Body of pancreas (tissue), 4 donors: ENCODE results near the gene P2RX6. TPM values are rescaled to one million over a fixed set of nuclear protein-coding genes. Genes with fewer than 3 reads are reported as not detected.
"Not testable (repeated sequence)": the region's sequence is repeated elsewhere in the genome, so short reads cannot be mapped to it uniquely, and the experiment has no call there.

Source experiments
- ATAC-seq: fragments of 150-250 bp; one replicate; pipeline ENCODE4 v1.9.1; 2016
- DNase-seq, 4 donors: peaks; one replicate each; pipeline ENCODE4 v3.0.0-alpha.2; 2019
- H3K27ac ChIP-seq, 4 donors: fragments of 200-600 bp; sonication (generic); 1 replicate in 3 of 4; 2 replicates in 1 of 4; pipeline versions ENCODE4 v1.5.1 to v1.6.1; 2016 to 2019; ENCODE audit warnings: mild to moderate bottlenecking in 1 of 4, mixed read lengths in 1 of 4, moderate library complexity in 1 of 4
- H3K27me3 ChIP-seq, 2 donors: fragments of 200-600 bp; sonication (generic); one replicate each; pipeline ENCODE4 v1.6.0; 2016; ENCODE audit warnings: mild to moderate bottlenecking in 1 of 2
- H3K36me3 ChIP-seq, 2 donors: fragments of 200-600 bp; sonication (generic); replicated peaks in 1 of 2; 2 replicates each; pipeline ENCODE4 v1.5.1; 2016; ENCODE audit warnings: low read depth in 2 of 2; ENCODE audit not compliant: insufficient read depth in 1 of 2
- H3K4me1 ChIP-seq: fragments of 200-600 bp; sonication (generic); one replicate; pipeline ENCODE4 v1.6.0; 2016
- H3K4me3 ChIP-seq, 2 donors: fragments of 200-600 bp; sonication (generic); 1 replicate in 1 of 2; 2 replicates in 1 of 2; pipeline ENCODE4 v1.5.1; 2016 to 2019
- H3K9me3 ChIP-seq, 3 donors: fragments of 200-600 bp; sonication (generic); 1 replicate in 2 of 3; 2 replicates in 1 of 3; pipeline ENCODE4 v1.5.1; 2016
- CTCF ChIP-seq, 7 experiments: fragments of 450-650 bp in 4 of 7; fragments of 200-600 bp in 3 of 7; sonication (generic) in 3 of 7; IDR thresholded peaks; one replicate each; pipeline ENCODE4 v1.5.1; 2016 to 2019; ENCODE audit warnings: antibody characterized with exemption in 7 of 7
- POLR2A ChIP-seq, 3 donors: fragments of 450-650 bp; IDR thresholded peaks; one replicate each; pipeline ENCODE4 v1.6.1; 2016; ENCODE audit warnings: antibody characterized with exemption in 3 of 3, mild to moderate bottlenecking in 2 of 3
- WGBS, 2 donors: methylation state at CpG; one replicate each; pipeline ENCODE4 v1.1.5; 2017; 5-methylcytosine and 5-hydroxymethylcytosine counted together
- intact Hi-C: fragments of 100-400 bp; cut with DNase I; formaldehyde crosslinking; loops from one replicate; pipeline ENCODE4 v1.15.1; 2023
- total RNA-seq, 2 donors: library from RNA; depleted of rRNA; stranded (reverse); fragments of >200 nt; gene quantifications; one replicate each; pipeline ENCODE4 v1.1.0, GENCODE V29; 2016

Gene P2RX6
- total RNA-seq, 2 donors from 2014 or later, result not detected

GRCh38 chr22:21045585-21046294, 30.8 kb downstream of the P2RX6 start, which contains the start of gene LRRC74B:
Gene LRRC74B (plus strand): TSS chr22:21045946. CDS start chr22:21045987, 41 bp downstream.
- intact Hi-C loops, result no loop called here
- Histone ChIP-seq H3K9me3 (no peaks in the 10 kb centered on the region), H3K27ac (peak within 1 kb of the TSS in 1 of 4 donors; percentile 50), H3K4me3 (no peak within 1 kb of the TSS), H3K27me3 (no peaks in the 10 kb centered on the region), H3K36me3 (no peaks in the 10 kb centered on the region), H3K4me1 (peaks cover 18% of the 10 kb centered on the region)
- DNase-seq (peak; percentile 87 to 92 (median 91)), ATAC-seq (peak; percentile 97)
- 8% methylated on average over 47 of the region's 47 CpGs; no CpG with 5 or more reads in 1 of the 2 donors for WGBS, 2 donors
- TF ChIP-seq POLR2A (IDR thresholded peaks at IDR 0.05) (no peak), CTCF (IDR thresholded peaks at IDR 0.05) (no peak)

GRCh38 chr22:21047035-21047661, 32.2 kb downstream of the P2RX6 start:
- TF ChIP-seq CTCF (IDR thresholded peaks at IDR 0.05) (no peak), POLR2A (IDR thresholded peaks at IDR 0.05) (no peak)
- peaks cover 18% of the 10 kb centered on the region for H3K4me1 ChIP-seq
- H3K27me3 ChIP-seq, result no peaks in the 10 kb centered on the region
- ATAC-seq, result no peak
- H3K36me3 ChIP-seq, result no peaks in the 10 kb centered on the region
- no peaks in the 10 kb centered on the region for H3K9me3 ChIP-seq
- WGBS, 2 donors, result 80 to 86% methylated on average over 12 to 14 of the region's 14 CpGs
- DNase-seq, result no peak
- H3K4me3 ChIP-seq, result no peak overlapping the region
- H3K27ac ChIP-seq, result no peak overlapping the region
- intact Hi-C loops, result no loop called here

- Histone ChIP-seq H3K9me3 (no peaks in the 10 kb centered on the region), H3K27ac (no peak overlapping the region), H3K4me3 (no peak overlapping the region), H3K4me1 (peaks cover 18% of the 10 kb centered on the region), H3K27me3 (no peaks in the 10 kb centered on the region), H3K36me3 (no peaks in the 10 kb centered on the region)
- no peak for TF ChIP-seq POLR2A (IDR thresholded peaks at IDR 0.05)
- TF ChIP-seq CTCF (IDR thresholded peaks at IDR 0.05), result no peak
- WGBS, 2 donors, result 73% methylated on average over 7 of the region's 7 CpGs; no CpG with 5 or more reads in 1 of the 2 donors
- intact Hi-C loops, result no loop called here
- no peak for ATAC-seq
- no peak for DNase-seq
These were observed 32.8 kb downstream of the P2RX6 start for GRCh38 chr22:21047730-21048129.

- ATAC-seq, DNase-seq, H3K27me3 ChIP-seq, H3K9me3 ChIP-seq, H3K36me3 ChIP-seq, intact Hi-C loops, H3K27ac ChIP-seq, H3K4me3 ChIP-seq: not testable (repeated sequence)
- peaks cover 18% of the 10 kb centered on the region for H3K4me1 ChIP-seq
- WGBS, 2 donors, result 64 to 82% methylated on average over 3 to 5 of the region's 5 CpGs
These were observed 33.5 kb downstream of the P2RX6 start for GRCh38 chr22:21048448-21048847.

GRCh38 chr22:21048965-21049364, 34.0 kb downstream of the P2RX6 start:
- DNase-seq, H3K27me3 ChIP-seq, intact Hi-C loops, H3K27ac ChIP-seq, H3K9me3 ChIP-seq, ATAC-seq, H3K4me3 ChIP-seq, H3K36me3 ChIP-seq: not testable (repeated sequence)
- peaks cover 18% of the 10 kb centered on the region for H3K4me1 ChIP-seq
- WGBS, 2 donors, result 81% methylated on average over 3 of the region's 12 CpGs; no CpG with 5 or more reads in 1 of the 2 donors
